ENCODE measurements around the gene NBL1.

Gene NBL1

GRCh38 chr1:19599810-19600209, 44.3 kb upstream of the NBL1 start:
- TF ChIP-seq CTCF (IDR thresholded peaks at IDR 0.05), result no peak
- no peak overlapping the region for H3K4me2 ChIP-seq (ENCODE audit: low read length)
- H3K9ac ChIP-seq, result no peak overlapping the region
- H2AFZ ChIP-seq, result no peak overlapping the region
- no peak overlapping the region for H3K4me3 ChIP-seq (ENCODE audit: low read depth, low read length)
- H3K4me1 ChIP-seq, result peaks cover 8% of the 10 kb centered on the region
- H3K27ac ChIP-seq, result no peak overlapping the region
- peaks cover 50% of the 10 kb centered on the region for H3K79me2 ChIP-seq
- H3K9me3 ChIP-seq (ENCODE audit: control insufficient read depth, low read length), result no peaks in the 10 kb centered on the region
- H3K36me3 ChIP-seq (ENCODE audit: control insufficient read depth, insufficient read depth, low read length), result no peaks in the 10 kb centered on the region
- no peaks in the 10 kb centered on the region for H3K27me3 ChIP-seq (ENCODE audit: control insufficient read depth, insufficient read depth, low read length)

- Histone ChIP-seq H3K4me1 (peaks cover 12% of the 10 kb centered on the region), H3K4me2 (ENCODE audit: low read length) (no peak overlapping the region), H3K27ac (no peak overlapping the region), H3K79me2 (peaks cover 51% of the 10 kb centered on the region), H2AFZ (no peak overlapping the region), H3K36me3 (ENCODE audit: control insufficient read depth, insufficient read depth, low read length) (no peaks in the 10 kb centered on the region), H3K9me3 (ENCODE audit: control insufficient read depth, low read length) (no peaks in the 10 kb centered on the region), H3K27me3 (ENCODE audit: control insufficient read depth, insufficient read depth, low read length) (no peaks in the 10 kb centered on the region), H3K4me3 (ENCODE audit: low read depth, low read length) (no peak overlapping the region), H3K9ac (no peak overlapping the region)
- TF ChIP-seq CTCF (IDR thresholded peaks at IDR 0.05), result no peak
Observed at GRCh38 chr1:19602486-19602885, 41.6 kb upstream of the NBL1 start.

DNA sequence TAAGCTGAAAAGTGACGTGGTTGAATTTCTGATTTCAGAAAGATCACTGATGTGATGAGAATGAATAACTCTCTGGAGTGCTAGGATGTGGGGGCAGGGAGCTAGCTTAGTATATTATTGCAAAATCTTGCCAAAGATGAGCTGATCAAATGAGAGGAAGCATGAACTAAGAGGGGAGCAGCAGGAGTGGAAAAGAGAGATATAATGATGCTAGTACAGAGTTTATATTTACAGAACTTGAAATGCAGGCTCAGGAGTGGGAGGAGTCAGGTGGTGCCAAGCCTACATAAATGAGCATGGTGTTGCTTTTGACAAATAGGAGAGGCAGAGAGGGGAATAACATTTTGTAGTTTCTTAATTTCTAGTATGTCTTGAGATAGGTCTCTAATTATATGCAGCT, 38.1 kb upstream of the NBL1 start:
- H3K36me3 ChIP-seq (ENCODE audit: control insufficient read depth, insufficient read depth, low read length), result no peaks in the 10 kb centered on the region
- no peaks in the 10 kb centered on the region for H3K9me3 ChIP-seq (ENCODE audit: control insufficient read depth, low read length)
- no peaks in the 10 kb centered on the region for H3K27me3 ChIP-seq (ENCODE audit: control insufficient read depth, insufficient read depth, low read length)
- H3K4me3 ChIP-seq (ENCODE audit: low read depth, low read length), result no peak overlapping the region
- peaks cover 25% of the 10 kb centered on the region for H3K79me2 ChIP-seq
- no peak overlapping the region for H3K4me2 ChIP-seq (ENCODE audit: low read length)
- H2AFZ ChIP-seq, result no peak overlapping the region
- peaks cover 6% of the 10 kb centered on the region for H3K4me1 ChIP-seq
- no peak overlapping the region for H3K9ac ChIP-seq
- no peak overlapping the region for H3K27ac ChIP-seq
- TF ChIP-seq CTCF (IDR thresholded peaks at IDR 0.05), result no peak

- Histone ChIP-seq H3K9me3 (ENCODE audit: control insufficient read depth, low read length) (no peaks in the 10 kb centered on the region), H3K36me3 (ENCODE audit: control insufficient read depth, insufficient read depth, low read length) (no peaks in the 10 kb centered on the region), H3K4me2 (ENCODE audit: low read length) (no peak overlapping the region), H3K27me3 (ENCODE audit: control insufficient read depth, insufficient read depth, low read length) (no peaks in the 10 kb centered on the region), H2AFZ (no peak overlapping the region), H3K27ac (no peak overlapping the region), H3K9ac (no peak overlapping the region), H3K4me1 (peaks cover 6% of the 10 kb centered on the region), H3K79me2 (peaks cover 21% of the 10 kb centered on the region), H3K4me3 (ENCODE audit: low read depth, low read length) (no peak overlapping the region)
- TF ChIP-seq CTCF (IDR thresholded peaks at IDR 0.05), result no peak
Observed at GRCh38 chr1:19606817-19607642, 37.1 kb upstream of the NBL1 start.

DNA sequence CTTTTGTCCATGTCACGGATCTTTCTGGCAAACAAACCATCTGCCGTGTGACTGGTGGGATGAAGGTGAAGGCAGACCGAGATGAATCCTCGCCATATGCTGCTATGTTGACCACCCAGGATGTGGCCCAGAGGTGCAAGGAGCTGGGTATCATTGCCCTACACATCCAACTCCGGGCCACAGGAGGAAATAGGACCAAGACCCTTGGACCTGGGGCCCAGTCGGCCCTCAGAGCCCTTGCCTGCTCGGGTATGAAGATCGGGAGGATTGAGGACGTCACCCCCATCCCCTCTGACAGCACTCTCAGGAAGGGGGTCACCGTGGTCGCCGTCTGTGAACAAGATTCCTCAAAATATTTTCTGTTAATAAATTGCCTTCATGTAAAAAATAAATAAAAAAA, 35.9 kb upstream of the NBL1 start:
- H3K27ac ChIP-seq, result no peak overlapping the region
- H3K4me1 ChIP-seq, result peaks cover 6% of the 10 kb centered on the region

More for the DNA sequence above, 35.9 kb upstream of the NBL1 start:
- Histone ChIP-seq H3K79me2 (peaks cover 21% of the 10 kb centered on the region), H2AFZ (no peak overlapping the region), H3K4me2 (ENCODE audit: low read length) (no peak overlapping the region), H3K9ac (no peak overlapping the region), H3K4me3 (ENCODE audit: low read depth, low read length) (no peak overlapping the region), H3K27me3 (ENCODE audit: control insufficient read depth, insufficient read depth, low read length) (no peaks in the 10 kb centered on the region), H3K36me3 (ENCODE audit: control insufficient read depth, insufficient read depth, low read length) (no peaks in the 10 kb centered on the region), H3K9me3 (ENCODE audit: control insufficient read depth, low read length) (no peaks in the 10 kb centered on the region)
- no peak for TF ChIP-seq CTCF (IDR thresholded peaks at IDR 0.05)

Measured in parathyroid adenoma (tissue), 2 donors.